ENCODE measurements around the gene MTFMT.

Gene MTFMT

DNA sequence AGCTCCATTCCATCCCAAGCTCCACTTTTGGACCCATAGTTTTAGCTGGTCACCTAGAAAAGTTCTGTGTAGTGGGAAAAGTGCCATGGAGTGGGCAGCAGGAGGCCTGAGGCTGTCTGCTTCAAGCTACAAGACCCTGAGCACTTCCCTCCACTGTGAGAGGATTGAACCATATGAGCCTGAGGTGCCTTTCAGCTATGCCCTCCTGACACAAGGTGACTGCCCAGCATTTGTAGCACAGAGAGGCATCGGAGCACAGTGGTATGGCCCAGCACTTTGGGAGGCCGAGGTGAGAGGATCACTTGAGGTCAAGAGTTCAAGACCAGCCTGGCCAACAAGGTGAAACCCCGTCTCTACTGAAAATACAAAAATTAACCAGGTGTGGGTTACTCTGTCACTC lies 43.2 kb upstream of the MTFMT start:
- in situ Hi-C loops (cut with HindIII; ENCODE audit: low pct_ligation_motif_present, low sequenced_read_pairs) = no loop called here
- DNase-seq = no peak
- Histone ChIP-seq H3K27ac (no peak overlapping the region), H3K27me3 (replicated peaks) (peaks cover 3% of the 10 kb centered on the region), H3K36me3 (replicated peaks) (no peaks in the 10 kb centered on the region), H3K4me3 (ENCODE audit: low read depth, low read length) (no peak overlapping the region)
- TF ChIP-seq, protein P1, sequence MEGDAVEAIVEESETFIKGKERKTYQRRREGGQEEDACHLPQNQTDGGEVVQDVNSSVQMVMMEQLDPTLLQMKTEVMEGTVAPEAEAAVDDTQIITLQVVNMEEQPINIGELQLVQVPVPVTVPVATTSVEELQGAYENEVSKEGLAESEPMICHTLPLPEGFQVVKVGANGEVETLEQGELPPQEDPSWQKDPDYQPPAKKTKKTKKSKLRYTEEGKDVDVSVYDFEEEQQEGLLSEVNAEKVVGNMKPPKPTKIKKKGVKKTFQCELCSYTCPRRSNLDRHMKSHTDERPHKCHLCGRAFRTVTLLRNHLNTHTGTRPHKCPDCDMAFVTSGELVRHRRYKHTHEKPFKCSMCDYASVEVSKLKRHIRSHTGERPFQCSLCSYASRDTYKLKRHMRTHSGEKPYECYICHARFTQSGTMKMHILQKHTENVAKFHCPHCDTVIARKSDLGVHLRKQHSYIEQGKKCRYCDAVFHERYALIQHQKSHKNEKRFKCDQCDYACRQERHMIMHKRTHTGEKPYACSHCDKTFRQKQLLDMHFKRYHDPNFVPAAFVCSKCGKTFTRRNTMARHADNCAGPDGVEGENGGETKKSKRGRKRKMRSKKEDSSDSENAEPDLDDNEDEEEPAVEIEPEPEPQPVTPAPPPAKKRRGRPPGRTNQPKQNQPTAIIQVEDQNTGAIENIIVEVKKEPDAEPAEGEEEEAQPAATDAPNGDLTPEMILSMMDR (IDR thresholded peaks at IDR 0.05; ENCODE audit: low read depth, low read length, missing control alignments) = no peak

DNA sequence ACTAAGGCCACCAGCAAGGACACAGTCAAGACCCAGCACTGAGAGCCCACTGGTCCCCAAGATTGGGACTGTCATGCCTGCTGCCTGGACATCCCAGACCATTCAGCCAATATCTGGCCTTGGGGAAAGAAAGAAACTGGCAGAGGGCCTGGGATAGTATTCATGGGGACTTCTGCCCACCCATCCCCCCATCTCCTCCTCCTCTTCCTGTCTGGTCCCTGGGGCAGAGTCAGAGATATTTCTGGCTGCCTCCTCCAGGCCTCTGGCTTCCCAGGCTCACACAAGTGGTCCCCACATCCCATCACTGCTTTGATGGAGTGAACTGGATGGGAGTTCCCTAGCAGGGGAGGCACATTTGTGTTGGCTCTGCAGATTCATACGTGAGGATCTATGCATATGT lies 42.6 kb upstream of the MTFMT start:
- in situ Hi-C loops (cut with HindIII; ENCODE audit: low pct_ligation_motif_present, low sequenced_read_pairs) = no loop called here
- Histone ChIP-seq H3K36me3 (replicated peaks) (no peaks in the 10 kb centered on the region), H3K4me3 (ENCODE audit: low read depth, low read length) (no peak overlapping the region), H3K27ac (no peak overlapping the region), H3K27me3 (replicated peaks) (peaks cover 7% of the 10 kb centered on the region)
- TF ChIP-seq, protein P1 (IDR thresholded peaks at IDR 0.05; ENCODE audit: low read depth, low read length, missing control alignments) = no peak
- no peak for DNase-seq

DNA sequence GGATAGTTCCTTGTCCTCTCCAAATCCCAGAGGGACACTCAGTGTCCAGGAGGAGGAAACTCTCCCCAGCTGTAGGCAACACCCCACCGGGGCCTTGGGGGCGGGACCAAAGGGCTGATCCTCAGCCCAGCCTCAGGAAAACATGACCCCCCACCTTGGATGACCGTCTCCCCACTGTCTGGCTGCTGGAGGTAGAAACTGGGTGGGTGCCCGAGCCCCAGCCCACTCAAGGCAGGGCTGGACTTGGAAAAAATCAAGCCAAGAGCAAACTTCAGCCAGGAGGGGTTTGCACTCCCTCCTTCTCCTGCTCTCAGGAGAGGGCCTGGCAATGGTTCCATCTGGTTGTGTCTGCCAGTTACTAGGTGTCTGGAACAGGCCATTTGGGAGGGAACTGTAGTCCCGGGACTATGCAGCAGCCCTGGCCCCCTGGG lies 42.0 kb upstream of the MTFMT start:
- TF ChIP-seq, protein P1 (IDR thresholded peaks at IDR 0.05; ENCODE audit: low read depth, low read length, missing control alignments) = no peak
- DNase-seq = no peak
- H3K27ac ChIP-seq = no peak overlapping the region
- peaks cover 12% of the 10 kb centered on the region for H3K27me3 ChIP-seq (replicated peaks)
- in situ Hi-C loops (cut with HindIII; ENCODE audit: low pct_ligation_motif_present, low sequenced_read_pairs) = no loop called here
- no peak overlapping the region for H3K4me3 ChIP-seq (ENCODE audit: low read depth, low read length)
- H3K36me3 ChIP-seq (replicated peaks) = no peaks in the 10 kb centered on the region

DNA sequence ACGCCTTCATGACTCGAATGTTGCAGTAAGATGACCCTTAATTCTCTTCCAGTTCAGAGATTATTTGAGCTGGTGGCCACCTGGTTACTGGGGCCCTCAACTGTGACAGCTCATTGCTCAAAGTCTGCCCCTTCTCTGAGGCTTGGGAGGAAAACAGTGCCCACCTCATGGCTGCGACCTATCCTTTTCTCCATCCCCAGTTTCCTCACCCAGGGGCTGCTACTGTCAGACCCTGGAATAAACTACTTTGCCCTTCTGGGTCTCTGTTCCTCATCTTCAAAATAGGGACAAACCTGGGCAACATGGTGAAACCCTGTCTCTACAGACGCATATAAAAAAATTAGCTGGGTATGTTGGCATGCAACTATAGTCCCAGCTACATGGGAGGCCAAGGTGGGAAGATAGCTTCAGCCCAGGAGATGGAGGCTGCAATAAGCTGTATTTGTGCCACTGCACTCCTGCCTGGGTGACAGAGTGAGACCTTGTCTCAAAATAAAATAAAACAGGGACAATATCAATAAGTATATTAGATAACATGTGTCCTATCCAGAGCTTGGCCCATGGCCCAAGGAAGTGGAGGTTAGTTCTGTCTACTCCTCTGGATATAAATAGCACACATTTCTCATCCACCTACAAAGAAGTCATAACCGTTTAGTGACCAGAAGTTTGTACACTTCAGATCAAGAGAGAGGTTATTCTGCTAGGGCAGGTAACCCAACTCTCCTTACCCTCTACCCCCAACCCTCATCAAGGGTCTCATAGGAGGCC lies 40.5 kb upstream of the MTFMT start:
- H3K36me3 ChIP-seq (replicated peaks) = no peaks in the 10 kb centered on the region
- in situ Hi-C loops (cut with HindIII; ENCODE audit: low pct_ligation_motif_present, low sequenced_read_pairs) = no loop called here

DNA sequence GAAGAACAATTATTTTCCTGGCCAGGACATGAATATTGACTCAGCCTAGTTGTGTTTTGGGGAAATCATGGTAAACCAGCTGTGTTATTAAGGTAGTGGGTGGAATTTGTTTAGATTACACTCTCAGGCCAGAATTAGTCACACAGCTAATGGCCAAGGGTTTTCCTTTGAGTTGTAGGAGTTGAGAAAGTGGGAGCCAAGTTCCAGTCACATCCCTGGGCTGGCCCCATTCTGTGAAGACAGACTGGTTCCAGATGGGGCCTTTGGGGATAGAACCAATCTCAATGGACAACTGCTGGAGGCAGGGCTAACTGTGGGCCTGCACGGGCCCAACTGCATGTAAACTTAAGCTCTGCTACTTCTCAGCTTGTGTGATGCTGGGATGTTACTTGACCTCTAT lies 39.7 kb upstream of the MTFMT start:
- H3K4me3 ChIP-seq (ENCODE audit: low read depth, low read length) = no peak overlapping the region
- in situ Hi-C loops (cut with HindIII; ENCODE audit: low pct_ligation_motif_present, low sequenced_read_pairs) = no loop called here
- no peak overlapping the region for H3K27ac ChIP-seq
- TF ChIP-seq, protein P1 (IDR thresholded peaks at IDR 0.05; ENCODE audit: low read depth, low read length, missing control alignments) = no peak
- H3K36me3 ChIP-seq (replicated peaks) = no peaks in the 10 kb centered on the region
- peaks cover 17% of the 10 kb centered on the region for H3K27me3 ChIP-seq (replicated peaks)
- DNase-seq = peak; percentile 20

More for the DNA sequence above, 40.5 kb upstream of the MTFMT start:
- Histone ChIP-seq H3K27ac (no peak overlapping the region), H3K4me3 (ENCODE audit: low read depth, low read length) (no peak overlapping the region), H3K27me3 (replicated peaks) (peaks cover 15% of the 10 kb centered on the region)
- no peak for DNase-seq
- TF ChIP-seq, protein P1 (IDR thresholded peaks at IDR 0.05; ENCODE audit: low read depth, low read length, missing control alignments) = no peak

DNA sequence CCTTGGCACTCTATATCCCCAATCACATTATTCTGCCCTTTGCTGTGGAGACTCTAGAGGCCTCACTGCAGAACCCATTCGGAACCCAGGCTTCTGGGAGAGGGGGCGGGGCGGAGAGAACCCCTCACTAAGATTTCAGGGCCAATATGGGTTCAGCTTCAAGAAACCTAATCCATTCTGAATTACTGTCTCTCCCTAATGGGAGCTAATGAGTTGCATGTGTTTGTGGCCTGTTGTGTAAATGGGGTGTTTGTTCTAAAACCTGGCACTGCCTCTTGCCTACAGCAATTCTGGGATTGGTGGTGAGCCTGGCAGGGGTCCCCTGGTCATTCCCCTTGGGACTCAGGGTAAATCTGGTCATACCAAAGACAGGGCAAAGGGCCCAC lies 39.0 kb upstream of the MTFMT start:
- Histone ChIP-seq H3K27me3 (replicated peaks) (peaks cover 17% of the 10 kb centered on the region), H3K27ac (no peak overlapping the region), H3K36me3 (replicated peaks) (no peaks in the 10 kb centered on the region), H3K4me3 (ENCODE audit: low read depth, low read length) (no peak overlapping the region)
- TF ChIP-seq, protein P1 (IDR thresholded peaks at IDR 0.05; ENCODE audit: low read depth, low read length, missing control alignments) = no peak
- DNase-seq = no peak
- in situ Hi-C loops (cut with HindIII; ENCODE audit: low pct_ligation_motif_present, low sequenced_read_pairs) = no loop called here

All from brain microvascular endothelial cell (primary cell).